Activated CD4-positive, alpha-beta T cell treated with anti-CD3 and anti-CD28 coated beads, Interleukin-2, amount 50 U/mL, for 4 hours (primary cell): ENCODE data around the gene LCOR.
"Not testable (repeated sequence)": the region's sequence is repeated elsewhere in the genome, so short reads cannot be mapped to it uniquely, and the experiment has no call there.

Experiments used
- DNase-seq, 2 experiments: peaks; one replicate each; pipeline ENCODE4 v3.0.0-alpha.2; 2020

The LCOR gene

DNA sequence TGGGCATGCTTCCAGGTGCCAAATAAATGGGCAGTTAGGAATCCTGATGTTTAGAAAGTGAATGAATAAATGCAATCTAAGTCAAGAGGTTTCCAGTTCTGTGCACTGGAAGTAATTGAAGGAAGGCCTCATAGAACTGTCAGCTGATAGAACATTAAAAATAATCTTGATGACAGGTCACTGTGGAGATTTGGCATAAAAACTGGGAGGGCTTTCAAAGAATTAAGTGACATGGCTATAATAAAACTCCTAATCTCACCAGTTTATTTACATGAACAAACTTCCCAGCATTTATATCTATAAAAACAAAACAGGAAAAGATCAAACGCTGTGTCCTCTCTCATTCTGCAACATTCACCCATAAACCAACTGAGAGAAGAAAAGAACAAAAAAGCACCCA, 183.1 kb downstream of the LCOR start:
- no peak for DNase-seq

DNA sequence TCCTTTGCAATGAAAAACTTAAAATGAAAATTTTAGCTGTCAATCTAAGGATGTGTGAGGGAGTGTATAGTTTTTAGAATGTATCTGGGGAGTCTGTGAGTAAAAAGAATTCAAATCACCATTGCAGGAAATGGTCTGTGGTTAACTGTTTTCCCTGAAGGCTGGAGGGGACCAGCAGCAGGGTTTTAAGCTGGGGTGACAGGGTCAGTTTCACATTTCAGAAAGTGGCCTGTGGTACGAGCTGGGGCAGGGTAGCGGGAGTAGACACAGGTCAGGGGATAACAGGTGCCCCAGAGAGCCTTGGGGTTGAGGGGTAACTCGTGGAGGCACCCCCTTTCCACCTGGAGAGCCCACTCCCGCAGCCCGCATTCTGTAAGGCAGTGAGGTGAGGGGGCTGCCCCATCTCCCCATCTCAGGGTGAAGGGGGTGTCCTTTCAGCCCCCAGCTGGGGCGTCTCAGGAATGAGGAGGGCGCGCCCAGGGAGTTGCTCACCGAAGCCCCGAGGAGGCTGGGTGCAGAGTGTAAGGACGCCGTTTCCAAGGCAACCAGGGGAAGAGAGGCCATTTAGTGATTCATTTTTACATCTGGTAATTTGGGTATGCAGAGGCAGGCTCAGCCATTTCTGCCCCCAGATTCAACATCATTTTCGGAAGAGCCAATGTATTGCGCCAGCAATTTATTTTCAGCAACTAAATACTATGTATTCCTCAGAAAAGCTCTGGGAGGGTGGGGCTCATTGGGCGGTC, 184.8 kb downstream of the LCOR start:
- DNase-seq = no peak

DNA sequence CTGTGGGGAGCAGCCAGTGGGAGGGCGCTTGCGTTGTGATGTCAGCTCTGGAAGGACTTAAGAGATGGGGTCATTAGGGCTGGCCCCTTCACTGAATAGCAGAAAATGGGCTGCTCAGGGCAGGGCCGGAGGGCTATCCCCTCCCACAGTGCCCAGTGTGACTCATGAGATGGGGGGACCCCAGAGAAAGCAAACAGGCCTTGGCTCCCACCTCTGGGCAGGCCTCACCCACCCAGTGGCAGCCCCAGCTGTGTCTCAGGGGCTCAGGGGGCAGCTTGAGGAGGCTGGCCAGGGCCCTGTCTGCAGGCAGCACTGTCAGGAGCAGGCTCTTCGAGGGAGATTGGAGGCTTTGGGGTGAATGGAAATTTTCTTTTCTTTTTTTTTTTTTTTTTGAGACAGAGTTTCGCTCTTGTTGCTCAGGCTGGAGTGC, 185.4 kb downstream of the LCOR start:
- DNase-seq = no peak

DNA sequence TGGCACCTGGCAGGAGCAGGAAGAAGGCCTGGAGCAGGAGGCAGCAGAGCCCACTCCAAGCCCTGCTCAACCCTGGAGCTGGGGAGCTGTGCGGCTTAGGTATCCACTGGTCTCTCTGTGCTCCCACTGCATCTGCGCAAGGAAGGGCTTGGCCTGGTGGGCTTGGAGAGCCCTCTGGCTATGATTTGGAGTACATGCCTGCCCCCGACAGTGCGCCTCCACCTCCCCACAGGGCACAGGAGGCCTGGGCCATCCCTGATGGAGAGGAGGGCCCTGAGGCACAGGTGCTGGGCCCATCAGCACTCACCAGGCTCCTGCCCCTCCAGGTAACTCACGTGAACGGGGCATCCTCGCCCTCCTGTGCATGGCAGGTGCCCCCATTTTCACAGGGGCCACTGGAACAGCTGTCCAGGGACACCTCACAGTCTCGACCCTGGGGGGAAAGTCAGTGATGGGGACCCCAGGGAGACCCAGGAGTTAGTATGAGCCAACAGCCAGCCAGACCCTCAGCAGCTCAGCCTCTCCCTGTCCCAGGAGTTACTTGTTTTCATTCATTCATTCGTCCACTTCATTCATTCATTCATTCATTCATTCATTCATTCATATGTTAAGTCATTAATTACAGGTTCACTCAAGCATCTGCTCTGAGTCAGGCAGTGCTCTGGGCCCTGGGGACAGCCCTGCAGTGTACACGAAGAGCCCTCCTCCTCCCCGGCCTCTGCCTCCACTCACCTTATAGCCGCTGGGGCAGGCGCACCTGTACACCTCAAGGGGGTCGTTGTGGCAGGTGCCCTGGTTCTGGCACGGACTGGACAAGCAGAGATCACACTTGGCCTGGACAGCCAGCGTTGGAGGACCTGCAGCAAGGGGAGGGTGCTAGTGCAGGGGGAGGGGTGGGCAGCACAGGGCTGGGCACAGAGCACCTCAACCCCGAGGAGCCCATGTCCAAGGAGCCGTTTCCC, 186.4 kb downstream of the LCOR start:
- DNase-seq = no peak

DNA sequence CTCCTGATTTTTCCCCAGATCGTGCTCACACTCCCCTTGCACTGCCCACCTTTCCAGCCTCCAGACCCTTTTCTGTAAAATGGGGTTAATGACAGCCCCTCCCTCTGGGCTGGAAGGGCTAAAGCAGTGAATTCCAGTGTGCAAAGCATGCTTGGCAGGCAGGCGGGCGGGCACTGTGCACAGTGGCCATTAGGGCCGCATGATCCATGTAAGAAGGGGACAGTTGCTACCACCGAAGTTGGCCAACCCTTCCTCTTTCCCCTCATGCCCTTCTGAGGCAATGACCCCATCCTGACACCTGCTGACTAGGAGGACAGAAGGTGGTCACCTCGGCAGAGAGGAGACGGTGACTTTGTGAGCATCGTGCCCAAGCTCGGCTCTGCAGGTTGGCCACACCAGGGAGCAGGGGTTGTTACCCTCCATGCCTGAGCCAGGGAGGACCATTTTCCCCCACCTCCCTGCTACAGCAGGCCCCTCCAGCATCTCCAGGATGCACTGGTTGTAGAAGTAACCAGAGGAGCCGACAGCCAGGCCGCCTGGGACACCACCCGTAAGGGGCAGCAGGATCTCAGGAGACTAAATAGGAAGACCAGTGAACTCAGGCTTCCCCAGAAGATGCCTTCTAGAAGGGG, 187.2 kb downstream of the LCOR start:
- DNase-seq = no peak

DNA sequence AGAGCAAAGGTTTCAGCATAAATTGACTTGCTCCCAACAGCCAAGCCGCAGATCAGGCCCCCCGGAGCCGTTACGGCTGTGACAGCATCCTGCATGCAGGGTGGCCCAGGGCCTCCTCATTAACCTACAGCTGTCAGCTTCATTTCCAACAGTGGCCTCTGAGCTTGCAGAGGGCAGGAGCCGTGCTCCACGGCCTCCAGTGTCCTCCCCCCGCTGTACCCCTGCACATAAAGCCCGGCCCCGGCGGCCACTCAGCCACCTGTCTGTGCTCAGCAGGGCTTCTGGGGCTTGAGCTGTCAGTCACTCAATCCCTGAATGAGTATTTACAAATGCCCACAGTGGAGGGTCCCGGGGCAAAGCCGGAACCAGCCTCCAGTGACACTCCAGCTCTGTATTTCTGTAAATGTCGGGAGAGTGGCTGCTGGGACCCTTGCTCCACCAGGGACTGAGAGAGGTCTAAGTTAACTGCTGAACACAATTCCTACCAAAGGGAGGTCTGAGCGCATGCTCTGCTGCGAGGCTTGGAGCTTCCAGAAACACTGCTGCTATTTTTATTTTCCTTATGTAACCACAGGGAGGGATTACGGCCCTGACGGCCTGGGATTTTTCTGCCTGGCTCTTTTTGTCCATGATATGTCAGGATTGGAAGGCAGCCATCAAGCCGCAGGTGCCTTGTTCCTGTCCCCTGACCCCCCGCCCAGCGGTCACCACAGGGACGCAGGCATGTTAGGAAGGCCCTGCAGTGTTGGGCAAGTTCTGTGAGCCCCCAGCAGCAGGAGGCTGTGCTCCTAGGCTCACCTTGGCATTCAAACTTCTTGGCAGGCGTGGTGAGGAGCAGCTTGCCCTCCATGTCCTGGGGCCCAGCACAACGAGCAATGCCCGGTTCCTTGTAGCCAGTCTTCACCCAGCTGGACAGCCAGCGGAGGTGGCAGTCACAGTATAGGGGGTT, 188.6 kb downstream of the LCOR start:
- DNase-seq = no peak

DNA sequence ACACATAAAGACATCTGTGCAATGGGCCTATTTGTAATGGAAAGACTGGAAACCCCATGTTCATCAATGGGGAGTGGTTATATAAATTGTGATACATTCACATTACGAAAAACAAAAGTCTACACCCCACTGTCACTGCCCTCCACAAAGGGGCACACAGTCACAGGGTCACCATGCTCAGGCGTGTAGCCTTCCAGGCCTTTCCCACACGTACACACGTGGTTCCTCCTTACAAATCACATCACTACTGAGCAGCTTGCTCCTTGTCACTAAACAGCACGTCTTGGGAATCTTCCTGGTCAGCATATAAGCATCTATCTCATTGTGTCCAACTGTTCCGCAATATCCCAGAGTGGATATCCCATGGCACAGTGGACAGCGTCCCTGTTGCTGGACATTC, 190.5 kb downstream of the LCOR start:
- no peak for DNase-seq

DNA sequence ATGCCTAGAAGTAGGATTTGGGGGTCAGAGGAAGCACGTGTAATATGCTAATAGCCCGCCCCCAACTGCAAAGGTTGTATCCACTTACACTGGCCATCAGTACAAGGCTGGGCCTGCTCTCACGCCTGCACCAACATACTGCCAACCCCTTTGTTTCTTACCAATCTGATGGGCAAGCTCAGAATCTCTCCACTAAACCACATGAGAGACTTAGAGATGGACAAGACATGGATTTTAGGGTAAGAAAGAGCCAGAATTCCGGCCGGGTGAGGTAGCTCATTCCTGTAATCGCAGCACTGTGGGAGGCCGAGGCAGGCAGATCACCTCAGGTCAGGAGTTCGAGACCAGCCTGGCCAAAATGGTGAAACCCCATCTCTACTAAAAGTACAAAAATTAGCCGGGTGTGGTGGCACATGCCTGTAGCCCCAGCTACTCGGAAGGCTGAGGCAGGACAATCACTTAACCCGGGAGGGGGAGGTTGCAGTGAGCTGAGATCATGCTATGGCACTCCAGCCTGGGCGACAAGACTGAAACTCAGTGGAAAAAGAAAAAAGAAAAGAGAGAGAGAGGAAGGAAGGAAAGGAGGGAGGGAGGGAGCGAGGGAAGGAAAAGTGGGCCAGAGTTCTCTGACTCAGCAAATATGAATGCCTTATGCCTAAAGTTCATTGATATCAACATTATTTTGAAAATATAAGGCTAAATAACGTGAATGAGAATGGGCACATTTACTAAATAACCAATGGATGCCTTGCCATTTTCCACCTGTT, 191.5 kb downstream of the LCOR start:
- no peak for DNase-seq

DNA sequence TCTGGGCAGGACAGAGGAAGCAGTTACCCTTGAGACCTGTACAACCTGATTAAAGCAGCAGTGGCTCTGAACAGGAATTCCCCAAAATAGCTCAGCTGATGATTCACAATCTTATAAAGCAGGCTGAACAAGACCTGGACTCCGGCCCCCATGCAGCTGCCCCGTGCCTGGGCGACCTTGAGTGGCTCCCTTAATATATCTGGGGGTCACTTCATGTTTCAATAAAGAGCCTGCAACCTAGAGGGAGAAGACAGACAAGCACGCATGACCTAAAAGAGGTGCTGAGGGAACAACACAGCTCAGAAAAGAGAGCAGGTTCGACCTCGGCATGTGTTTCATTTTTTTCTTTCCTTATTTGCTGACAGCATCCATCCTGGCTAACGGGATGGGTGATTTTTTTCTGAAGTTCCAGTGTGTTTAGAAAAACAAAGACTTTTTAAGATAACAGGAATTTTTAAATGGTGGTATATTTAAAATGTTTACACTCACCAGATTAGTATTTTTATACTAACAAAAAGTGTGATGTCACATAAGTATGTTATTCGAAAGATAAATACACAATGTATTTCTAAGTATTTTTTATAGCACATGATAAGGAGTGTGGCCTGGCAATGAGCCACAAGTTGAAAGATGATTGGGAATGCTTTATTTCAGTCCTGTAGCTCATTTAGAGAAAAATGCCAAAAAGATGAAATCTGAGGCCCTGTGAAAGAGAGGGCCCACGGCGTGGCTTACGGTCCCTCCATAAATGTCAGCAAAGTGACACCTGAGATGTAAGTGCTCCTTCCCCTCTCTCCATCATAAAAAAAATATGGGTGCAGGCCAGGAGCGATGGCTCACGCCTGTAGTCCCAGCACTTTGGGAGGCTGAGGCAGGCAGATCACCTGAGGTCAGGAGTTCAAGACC, 192.3 kb downstream of the LCOR start:
- DNase-seq = no peak

DNA sequence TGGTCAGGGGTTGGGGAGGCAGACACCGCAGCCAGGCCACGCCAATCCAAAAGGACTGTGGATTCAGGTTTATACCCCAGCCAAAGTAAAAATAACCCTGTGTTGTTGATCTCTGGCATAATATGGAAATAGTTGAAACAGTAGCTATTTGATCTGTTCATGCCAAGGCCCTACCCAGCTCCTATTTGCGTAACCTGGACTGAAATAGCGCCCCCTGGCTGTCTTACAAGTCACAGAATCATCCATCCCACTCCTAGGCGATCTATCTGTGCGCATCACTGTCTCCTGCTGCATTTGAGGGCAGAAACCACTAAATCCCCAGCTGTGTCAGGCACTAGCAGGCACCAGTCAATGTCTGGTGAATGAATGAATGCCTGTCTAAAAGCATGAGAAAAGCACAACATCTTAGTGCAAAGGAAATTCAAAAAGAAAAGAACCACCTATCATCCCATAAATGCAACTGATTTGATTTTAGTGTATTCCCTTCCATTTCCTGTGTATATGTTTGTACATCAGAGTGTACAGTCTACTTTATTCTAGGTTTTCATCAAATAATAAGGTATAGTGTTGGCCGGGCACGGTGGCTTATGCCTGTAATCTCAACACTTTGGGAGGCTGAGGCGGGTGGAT, 193.6 kb downstream of the LCOR start:
- peak; percentile 39 to 43 for DNase-seq

DNA sequence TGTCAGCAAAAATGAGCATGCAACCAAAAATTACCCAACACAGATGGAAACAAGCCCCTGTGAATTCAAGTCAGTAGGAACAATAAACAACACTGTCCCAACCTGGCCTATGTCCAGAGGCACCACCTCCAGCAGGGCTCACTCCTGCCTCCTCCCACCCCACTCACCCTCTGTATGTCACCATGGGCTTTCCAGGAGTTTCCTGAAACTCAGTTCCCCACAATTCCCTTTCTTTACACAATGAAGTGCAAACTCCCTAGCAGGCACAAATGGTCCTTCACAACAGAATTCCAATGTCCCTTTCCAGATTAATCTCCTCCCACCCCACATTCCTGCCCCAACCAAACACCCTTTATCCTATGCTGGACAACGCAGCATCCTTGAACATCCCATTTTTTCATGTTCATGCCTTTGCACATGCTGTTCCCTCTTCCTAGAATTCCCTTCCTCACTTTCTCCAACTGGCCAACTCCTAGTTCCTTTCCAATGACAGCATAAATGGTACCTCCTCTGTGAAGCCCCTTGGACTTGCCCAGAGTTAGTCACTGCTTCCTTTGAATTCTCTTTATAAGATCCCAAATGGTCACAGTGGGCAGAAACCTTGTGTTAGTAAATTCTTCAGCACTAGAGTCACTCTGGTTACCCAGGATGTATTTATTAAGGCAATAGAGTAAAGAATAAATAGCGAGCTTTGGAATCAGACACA, 196.2 kb downstream of the LCOR start:
- no peak for DNase-seq

DNA sequence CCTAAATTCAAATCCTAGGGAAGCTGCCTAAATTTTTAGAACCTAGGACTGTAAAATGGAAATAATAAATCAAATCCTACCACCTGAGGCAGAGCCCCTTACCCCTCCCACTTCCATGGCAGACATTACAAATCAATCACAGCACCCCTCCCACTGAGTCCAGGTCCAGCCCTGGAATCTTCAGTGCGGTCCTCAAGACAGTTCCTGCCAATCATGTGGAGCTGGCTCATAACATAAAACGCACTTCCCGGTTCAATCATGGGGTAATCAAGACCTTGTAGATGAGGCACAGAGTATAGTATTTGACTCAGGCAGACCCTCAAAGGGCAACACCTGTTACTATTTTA, 196.7 kb downstream of the LCOR start:
- no peak for DNase-seq

DNA sequence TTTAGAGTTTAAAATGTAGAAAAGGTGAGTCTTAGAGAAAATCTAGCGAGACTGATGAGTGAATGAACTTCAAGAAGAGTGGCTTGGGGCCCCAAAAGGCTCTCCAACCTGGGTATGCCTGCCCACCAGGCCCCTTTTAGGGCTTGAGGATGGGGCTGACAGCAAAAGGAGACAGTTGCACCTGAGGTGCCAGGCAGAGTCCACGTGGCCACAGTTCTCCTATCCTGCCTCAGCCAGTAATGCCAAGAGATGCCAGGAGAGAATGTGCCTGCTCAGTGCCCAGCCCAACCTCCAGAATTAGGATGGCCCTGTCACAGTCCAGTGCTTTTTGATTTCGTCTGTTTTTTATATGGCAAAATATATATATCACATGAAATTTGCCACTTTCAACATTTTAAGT, 197.2 kb downstream of the LCOR start:
- DNase-seq = no peak

DNA sequence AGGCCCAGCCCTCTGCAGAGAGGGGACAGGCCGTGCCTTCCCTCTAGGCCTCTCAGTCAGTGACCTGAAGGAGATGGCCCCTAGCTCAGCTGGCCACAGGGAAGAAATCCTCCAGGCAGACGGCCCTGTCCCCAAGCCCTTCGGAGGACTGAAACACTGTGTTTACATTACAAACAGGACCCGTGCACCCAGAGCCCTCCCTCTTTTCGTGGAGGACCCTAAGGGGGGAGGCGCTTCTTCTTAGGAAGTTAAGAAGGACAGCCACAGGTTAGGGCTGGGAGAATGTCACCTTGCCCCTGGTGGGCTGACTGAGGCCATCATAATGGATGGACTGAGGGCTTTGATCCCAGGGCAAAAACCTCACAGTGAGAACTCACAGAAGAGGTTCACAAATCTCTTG, 198.8 kb downstream of the LCOR start:
- no peak for DNase-seq

DNA sequence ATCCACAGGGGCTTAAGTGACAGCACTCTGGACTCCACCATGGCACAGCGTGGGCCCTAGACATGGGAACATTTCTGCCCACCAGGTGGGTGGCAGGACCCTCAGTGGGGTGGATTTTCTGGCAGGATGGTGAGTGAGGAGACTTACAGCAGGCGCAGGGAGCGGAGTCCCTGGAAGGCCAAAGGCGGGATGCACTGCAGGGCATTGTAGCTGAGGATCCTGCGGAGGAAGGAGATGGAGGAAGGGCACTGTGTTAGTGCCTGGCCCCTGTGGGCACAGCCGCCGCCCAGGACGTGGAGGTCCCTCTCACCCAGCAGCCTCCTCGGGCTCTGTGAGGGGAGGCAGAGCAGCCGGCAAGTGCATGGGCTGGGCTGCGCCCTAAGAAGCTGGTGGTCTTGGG, 199.4 kb downstream of the LCOR start:
- DNase-seq = no peak

DNA sequence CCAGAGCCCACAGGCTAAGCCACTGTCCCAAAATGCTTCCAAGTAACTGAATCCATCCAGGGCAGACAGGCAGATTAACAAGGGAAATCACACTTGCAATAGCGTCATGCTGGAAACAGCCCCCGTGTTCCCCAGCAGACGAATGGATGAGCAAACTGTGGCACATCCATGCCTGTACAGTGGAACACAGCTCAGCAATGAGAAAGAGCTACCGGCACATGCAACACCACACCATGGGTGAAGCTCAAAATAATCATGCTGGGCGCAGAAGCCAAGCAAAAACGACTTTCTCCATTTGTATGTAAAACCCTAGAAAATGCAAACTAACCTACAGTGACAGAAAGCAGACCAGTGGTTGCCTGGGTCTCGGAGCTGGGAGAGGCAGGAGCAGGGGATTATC, 200.5 kb downstream of the LCOR start:
- DNase-seq = no peak

DNA sequence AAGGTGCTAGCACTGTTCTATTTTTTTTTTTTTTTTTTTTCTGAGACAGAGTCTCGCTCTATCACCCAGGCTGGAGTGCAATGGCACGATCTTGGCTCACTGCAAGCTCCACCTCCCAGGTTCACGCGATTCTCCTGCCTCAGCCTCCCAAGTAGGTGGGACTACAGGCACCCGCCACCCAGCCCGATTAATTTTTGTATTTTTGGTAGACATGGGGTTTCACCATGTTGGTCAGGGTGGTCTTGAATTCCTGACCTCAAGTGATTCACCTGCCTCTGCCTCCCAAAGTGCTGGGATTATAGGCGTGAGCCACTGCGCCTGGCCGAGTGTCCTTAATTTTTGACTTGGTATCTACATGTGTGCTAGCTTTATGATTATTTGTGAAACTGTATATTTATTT, 201.7 kb downstream of the LCOR start:
- not testable (repeated sequence) for DNase-seq

DNA sequence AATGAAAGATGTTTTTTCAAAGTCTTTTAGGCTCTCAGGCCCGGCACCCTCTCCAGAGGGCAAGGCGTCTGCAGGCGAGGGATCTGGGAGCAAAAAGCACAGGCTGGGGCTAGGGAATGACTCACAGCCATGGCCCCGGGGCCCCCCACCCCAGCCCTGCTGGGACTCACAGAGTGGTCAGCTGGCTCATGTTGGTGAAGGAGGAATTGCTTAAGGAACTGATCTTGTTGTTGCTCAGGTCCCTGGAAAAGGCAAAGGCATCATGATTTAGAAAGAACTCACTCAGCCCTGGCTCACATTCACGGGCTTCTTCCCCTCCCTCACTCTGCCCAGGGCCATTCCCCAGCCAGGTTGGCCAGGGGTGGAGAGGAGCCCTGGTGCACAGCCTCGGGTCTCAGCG, 202.2 kb downstream of the LCOR start:
- DNase-seq = no peak

DNA sequence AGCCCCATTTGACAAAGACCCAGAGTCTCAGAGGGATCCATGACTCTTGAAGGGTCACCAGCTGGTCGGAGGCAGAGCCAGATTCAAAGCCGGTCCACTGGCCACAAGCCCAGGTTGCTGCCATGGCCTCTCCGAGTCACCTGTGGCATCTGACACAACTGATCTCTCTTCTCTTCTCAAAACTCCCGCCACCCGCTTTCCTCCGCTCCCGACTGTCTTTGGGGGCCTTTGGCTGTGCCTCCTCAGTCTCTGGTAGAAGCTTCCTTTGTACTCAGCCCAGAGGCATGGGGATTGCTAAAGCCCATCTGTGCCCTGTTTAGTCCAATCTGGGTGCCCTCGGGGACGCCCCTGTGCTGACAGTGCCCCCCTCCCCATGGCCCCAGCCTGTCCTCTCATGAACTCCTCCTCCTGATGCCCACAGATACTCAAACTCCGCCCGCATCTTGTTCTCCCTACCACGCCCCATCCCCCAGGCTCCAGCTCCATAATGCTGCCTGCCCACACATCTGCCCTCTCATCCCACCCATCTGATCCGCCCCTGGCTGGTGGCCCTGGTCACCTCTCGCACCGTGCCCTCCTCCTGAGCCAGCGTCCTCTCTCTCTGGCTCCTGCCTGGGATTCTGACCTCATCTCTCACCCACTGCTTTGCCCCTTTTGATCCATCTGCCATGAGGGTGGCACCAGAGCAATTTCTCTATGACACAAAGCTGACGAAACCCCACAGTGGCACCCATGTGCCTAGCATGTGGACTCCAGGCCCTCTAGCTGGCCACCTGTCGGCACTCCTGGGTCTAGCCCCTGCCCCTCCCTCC, 203.1 kb downstream of the LCOR start:
- no peak for DNase-seq
